ENCODE data around the gene RIMS4. TPM values are rescaled to one million over a fixed set of nuclear protein-coding genes. Genes with fewer than 3 reads are reported as not detected.

The RIMS4 gene
- total and polyA plus RNA-seq, 2 of the 8 experiments (the other 6 are each of a cell fraction or from before 2014, with no cell fraction given): 13.3 to 44.2 TPM

GRCh38 chr20:44707018-44707579 is 103.2 kb downstream of the RIMS4 start:
- H4K5ac ChIP-seq (ENCODE audit: insufficient read length, low read depth, low read length): no peak overlapping the region
- H3K9ac ChIP-seq (replicated peaks in 1 of 4; ENCODE audit: extremely low read depth in 1 of 4, low read depth in 3 of 4, low read length in 3 of 4): no peak overlapping the region
- no peaks in the 10 kb centered on the region for H3K27me3 ChIP-seq (replicated peaks in 1 of 4; ENCODE audit: control insufficient read depth in 3 of 4, extremely low read depth in 1 of 4, insufficient read depth in 3 of 4, low read length in 3 of 4)
- no peaks in the 10 kb centered on the region for H3K79me2 ChIP-seq (ENCODE audit: control insufficient read depth in 1 of 2, insufficient read depth in 2 of 2, low read length in 2 of 2)
- no peak overlapping the region for H2BK5ac ChIP-seq (ENCODE audit: low read depth, low read length)
- no peak for DNase-seq (ENCODE audit: low read depth in 1 of 2, low spot score in 2 of 2)
- POLR2A ChIA-PET (ENCODE audit: partially characterized antibody): interaction anchor here (1.2 to 1.3 kb wide), 3 partner anchors 11 to 22 kb away, joined by 3 to 5 read pairs (median 4); no protein-coding TSS in a partner anchor
- no peaks in the 10 kb centered on the region for H4K20me1 ChIP-seq (replicated peaks in 1 of 2; ENCODE audit: control insufficient read depth in 1 of 2, insufficient read depth in 2 of 2, low read length in 2 of 2)
- H4K8ac ChIP-seq (ENCODE audit: extremely low read depth, insufficient read depth, low read length): no peak overlapping the region
- no peak overlapping the region for H3K4ac ChIP-seq (replicated peaks; ENCODE audit: insufficient read length, low read depth, low read length)
- H3K14ac ChIP-seq (ENCODE audit: insufficient read length): no peak overlapping the region
- no peak overlapping the region for H2BK12ac ChIP-seq (ENCODE audit: low read depth, low read length)
- H2BK20ac ChIP-seq (ENCODE audit: low read length): no peak overlapping the region
- H2AFZ ChIP-seq (ENCODE audit: low read length): no peak overlapping the region
- CTCF ChIA-PET (ENCODE audit: partially characterized antibody): interaction anchor here (1.0 to 8.6 kb wide), 3 partner anchors 16 to 22 kb away, joined by 3 to 180 read pairs (median 72); partner anchors contain the start of gene CCN5
- no peaks in the 10 kb centered on the region for H3K79me1 ChIP-seq (ENCODE audit: low read depth, low read length)
- H3K9me3 ChIP-seq (ENCODE audit: insufficient read depth in 2 of 2, low read depth in 1 of 2, low read length in 1 of 2): no peaks in the 10 kb centered on the region
- H3K27ac ChIP-seq (ENCODE audit: low read depth, low read length): no peak overlapping the region
- H3K36me3 ChIP-seq (ENCODE audit: control insufficient read depth in 2 of 4, insufficient read depth in 4 of 4, low read length in 3 of 4): no peaks in the 10 kb centered on the region
- no peak overlapping the region for H2BK15ac ChIP-seq (ENCODE audit: low read length)
- no peaks in the 10 kb centered on the region; a peak in 3 of 7 replicates for H3K4me1 ChIP-seq (replicated peaks in 1 of 4; ENCODE audit: control insufficient read depth in 3 of 4, insufficient read depth in 4 of 4, low read length in 3 of 4)
- H4K91ac ChIP-seq (replicated peaks; ENCODE audit: insufficient read length, low read length): no peak overlapping the region
- no peaks in the 10 kb centered on the region; the same call in 1 of the 2 replicates for H3K23me2 ChIP-seq (ENCODE audit: low read depth, low read length)
- no peak overlapping the region for H2BK120ac ChIP-seq (replicated peaks; ENCODE audit: low read depth, low read length)
- no peak overlapping the region for H2AK5ac ChIP-seq (ENCODE audit: low read depth, low read length)
- H3K4me3 ChIP-seq (ENCODE audit: extremely low read depth in 1 of 4, insufficient read depth in 2 of 4, low read depth in 3 of 4, low read length in 4 of 4): no peak overlapping the region
- H3K56ac ChIP-seq (replicated peaks; ENCODE audit: insufficient read length, low read depth, low read length): no peak overlapping the region
- no peak overlapping the region for H3K23ac ChIP-seq (ENCODE audit: insufficient read length)
- no peak overlapping the region for H3K18ac ChIP-seq (ENCODE audit: extremely low read depth, low read length)
- FAIRE-seq: no peak
- no peak overlapping the region for H3K4me2 ChIP-seq (ENCODE audit: insufficient read depth in 1 of 2, low read depth in 2 of 2, low read length in 2 of 2)
- WGBS, 2 experiments (ENCODE audit: extremely low coverage in 1 of 2, insufficient coverage in 1 of 2, insufficient read length in 1 of 2, insufficient replicate concordance in 2 of 2, low coverage in 1 of 2, low lambda C conversion rate in 2 of 2, missing lambda C conversion rate in 1 of 2): 89% methylated on average over 5 of the region's 5 CpGs; no CpG with 5 or more reads in 1 of the 2 experiments
- TF ChIP-seq TCF12 (IDR thresholded peaks at IDR 0.05; ENCODE audit: low read depth, low read length) (no peak), TBP (IDR thresholded peaks at IDR 0.05; ENCODE audit: low read depth, low read length) (no peak), ATF3 (IDR thresholded peaks at IDR 0.05; ENCODE audit: insufficient read depth, low read depth, low read length) (no peak), SRF (IDR thresholded peaks at IDR 0.05; ENCODE audit: low read depth, low read length) (no peak), NRF1 (IDR thresholded peaks at IDR 0.05; ENCODE audit: low read depth, low read length) (no peak), SIRT6 (IDR thresholded peaks at IDR 0.05; ENCODE audit: low read length) (no peak), CBX8 (IDR thresholded peaks at IDR 0.05; ENCODE audit: borderline replicate concordance, low read depth, low read length) (no peak), EGR1 (IDR thresholded peaks at IDR 0.05; ENCODE audit: borderline replicate concordance, low read depth, low read length) (no peak), POU5F1 (IDR thresholded peaks at IDR 0.05; ENCODE audit: low read depth, low read length) (no peak), CTCF (IDR thresholded peaks at IDR 0.05; ENCODE audit: control extremely low read depth in 1 of 3, insufficient read depth in 1 of 3, low read depth in 1 of 3, low read length in 3 of 3) (no peak), PHF8 (conservative IDR thresholded peaks at IDR 0.05; ENCODE audit: low read depth, low read length) (no peak)

Measured in H1 (cell line).